OCI-LY1 (cell line): ENCODE data around the gene CFAP91.

Experiments
- H2AFZ ChIP-seq: fragments of 200-600 bp; sonication (generic), shearing (Covaris generic); 2 replicates; pipeline ENCODE4 v1.6.0; 2014; ENCODE audit warnings: antibody characterized with exemption, mild to moderate bottlenecking, low read length
- H3F3A ChIP-seq: fragments of 200-600 bp; sonication (generic), shearing (Covaris generic); 2 replicates; pipeline ENCODE4 v1.6.0; 2014; ENCODE audit warnings: mild to moderate bottlenecking, antibody characterized with exemption, low read length, moderate library complexity; ENCODE audit not compliant: insufficient read depth
- H3K27ac ChIP-seq: fragments of 200-600 bp; sonication (generic); 2 replicates; pipeline ENCODE4 v1.5.1; 2014; ENCODE audit warnings: low read length, mixed run types, mild to moderate bottlenecking, low read depth; ENCODE audit not compliant: poor library complexity, severe bottlenecking
- H3K27me3 ChIP-seq: fragments of 200-600 bp; sonication (generic); 2 replicates; pipeline ENCODE4 v1.6.0; 2014; ENCODE audit warnings: antibody characterized with exemption, mild to moderate bottlenecking, low read length, moderate library complexity; ENCODE audit not compliant: insufficient read depth
- H3K36me3 ChIP-seq: fragments of 200-600 bp; sonication (generic); 2 replicates; pipeline ENCODE4 v1.6.1; 2014; ENCODE audit warnings: mild to moderate bottlenecking, antibody characterized with exemption, low read length, moderate library complexity, mixed read lengths; ENCODE audit not compliant: insufficient read depth
- H3K4me1 ChIP-seq: fragments of 200-600 bp; sonication (generic); 2 replicates; pipeline ENCODE4 v1.5.1; 2014; ENCODE audit warnings: mild to moderate bottlenecking, low read length, moderate library complexity; ENCODE audit not compliant: insufficient read depth, severe bottlenecking
- H3K4me2 ChIP-seq: fragments of 200-600 bp; sonication (generic), shearing (Covaris generic); 2 replicates; pipeline ENCODE4 v1.6.1; 2014; ENCODE audit warnings: low read length
- H3K4me3 ChIP-seq: fragments of 200-600 bp; sonication (generic); 2 replicates; pipeline ENCODE4 v1.5.1; 2014; ENCODE audit warnings: low read length, low read depth, mild to moderate bottlenecking, mixed read lengths; ENCODE audit not compliant: poor library complexity, severe bottlenecking
- H3K79me2 ChIP-seq: fragments of 200-600 bp; shearing (Covaris generic); 2 replicates; pipeline ENCODE4 v1.6.1; 2016; ENCODE audit warnings: mixed run types, low read length, mixed read lengths; ENCODE audit not compliant: insufficient read depth
- H3K9ac ChIP-seq: fragments of 200-600 bp; sonication (generic), shearing (Covaris generic); 2 replicates; pipeline ENCODE4 v1.6.1; 2014; ENCODE audit warnings: mild to moderate bottlenecking, low read length, mixed read lengths
- H3K9me2 ChIP-seq: fragments of 200-600 bp; sonication (generic), shearing (Covaris generic); 2 replicates; pipeline ENCODE4 v1.6.1; 2014; ENCODE audit warnings: low read depth, mild to moderate bottlenecking, low read length, mixed read lengths
- H3K9me3 ChIP-seq: fragments of 200-600 bp; shearing (Covaris generic); 2 replicates; pipeline ENCODE4 v1.6.1; 2014; ENCODE audit warnings: low read length, mixed read lengths
- H4K20me1 ChIP-seq: fragments of 200-600 bp; sonication (generic), shearing (Covaris generic); 2 replicates; pipeline ENCODE4 v1.6.0; 2016; ENCODE audit warnings: mild to moderate bottlenecking, low read length; ENCODE audit not compliant: insufficient read depth
- EZH2 ChIP-seq: fragments of 200-600 bp; sonication (generic), shearing (Covaris generic); IDR thresholded peaks from 2 replicates; pipeline ENCODE4 v1.8.0; 2017; ENCODE audit warnings: borderline replicate concordance, mixed run types, mild to moderate bottlenecking, antibody characterized with exemption, low read length, moderate library complexity, mixed read lengths
- TF ChIP-seq, protein P1 (sequence below): fragments of 200-600 bp; sonication (generic), shearing (Covaris generic); IDR thresholded peaks from 2 replicates; pipeline ENCODE4 v1.5.1; 2017; ENCODE audit warnings: mild to moderate bottlenecking, antibody characterized with exemption, low read length, moderate library complexity, mixed read lengths

The CFAP91 gene

DNA sequence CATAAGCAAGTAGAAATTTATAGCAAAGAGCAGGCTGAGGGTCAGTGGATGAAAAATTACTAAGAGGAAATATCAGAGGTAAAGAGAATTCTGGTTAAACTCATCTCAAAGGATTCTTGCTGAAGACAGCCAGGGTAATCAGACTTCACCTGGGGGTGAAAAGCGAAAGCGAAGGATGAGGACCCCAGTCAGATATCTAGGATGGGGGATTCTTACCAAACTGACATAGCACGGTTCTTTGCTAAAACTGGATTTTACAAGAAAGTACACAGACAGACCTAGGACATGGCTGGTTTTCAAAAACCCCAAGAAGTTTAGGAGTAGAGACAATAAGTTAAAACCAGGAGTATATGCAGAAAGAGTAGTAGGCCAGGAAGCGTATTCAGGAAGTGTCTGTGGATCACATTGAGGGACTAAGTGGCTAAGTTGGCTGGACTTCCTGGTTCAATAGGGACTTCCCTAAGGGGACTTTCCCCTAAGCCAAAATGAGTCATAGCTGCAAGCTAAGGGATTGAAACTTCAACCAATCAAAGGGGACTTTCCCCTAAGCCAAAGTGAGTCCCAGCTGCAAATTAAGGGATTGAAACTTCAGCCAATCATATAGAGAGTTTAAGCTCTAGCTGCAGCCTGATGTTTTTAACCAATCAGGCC is 2.4 kb upstream of the CFAP91 start:
- H3K4me2 ChIP-seq = no peak overlapping the region
- H3K9me2 ChIP-seq = no peaks in the 10 kb centered on the region
- TF ChIP-seq EZH2 = no peak
- TF ChIP-seq, protein P1, sequence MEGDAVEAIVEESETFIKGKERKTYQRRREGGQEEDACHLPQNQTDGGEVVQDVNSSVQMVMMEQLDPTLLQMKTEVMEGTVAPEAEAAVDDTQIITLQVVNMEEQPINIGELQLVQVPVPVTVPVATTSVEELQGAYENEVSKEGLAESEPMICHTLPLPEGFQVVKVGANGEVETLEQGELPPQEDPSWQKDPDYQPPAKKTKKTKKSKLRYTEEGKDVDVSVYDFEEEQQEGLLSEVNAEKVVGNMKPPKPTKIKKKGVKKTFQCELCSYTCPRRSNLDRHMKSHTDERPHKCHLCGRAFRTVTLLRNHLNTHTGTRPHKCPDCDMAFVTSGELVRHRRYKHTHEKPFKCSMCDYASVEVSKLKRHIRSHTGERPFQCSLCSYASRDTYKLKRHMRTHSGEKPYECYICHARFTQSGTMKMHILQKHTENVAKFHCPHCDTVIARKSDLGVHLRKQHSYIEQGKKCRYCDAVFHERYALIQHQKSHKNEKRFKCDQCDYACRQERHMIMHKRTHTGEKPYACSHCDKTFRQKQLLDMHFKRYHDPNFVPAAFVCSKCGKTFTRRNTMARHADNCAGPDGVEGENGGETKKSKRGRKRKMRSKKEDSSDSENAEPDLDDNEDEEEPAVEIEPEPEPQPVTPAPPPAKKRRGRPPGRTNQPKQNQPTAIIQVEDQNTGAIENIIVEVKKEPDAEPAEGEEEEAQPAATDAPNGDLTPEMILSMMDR = no peak
- no peaks in the 10 kb centered on the region; the same call in 1 of the 2 replicates for H3K27me3 ChIP-seq
- H3K9ac ChIP-seq = no peak overlapping the region
- no peaks in the 10 kb centered on the region for H3K79me2 ChIP-seq
- no peak overlapping the region for H2AFZ ChIP-seq
- H3K4me1 ChIP-seq = peaks cover 12% of the 10 kb centered on the region
- H3K27ac ChIP-seq = no peak overlapping the region
- H3K4me3 ChIP-seq = no peak overlapping the region
- no peaks in the 10 kb centered on the region for H3K9me3 ChIP-seq
- H4K20me1 ChIP-seq = no peaks in the 10 kb centered on the region
- H3F3A ChIP-seq = no peaks in the 10 kb centered on the region
- no peaks in the 10 kb centered on the region for H3K36me3 ChIP-seq

DNA sequence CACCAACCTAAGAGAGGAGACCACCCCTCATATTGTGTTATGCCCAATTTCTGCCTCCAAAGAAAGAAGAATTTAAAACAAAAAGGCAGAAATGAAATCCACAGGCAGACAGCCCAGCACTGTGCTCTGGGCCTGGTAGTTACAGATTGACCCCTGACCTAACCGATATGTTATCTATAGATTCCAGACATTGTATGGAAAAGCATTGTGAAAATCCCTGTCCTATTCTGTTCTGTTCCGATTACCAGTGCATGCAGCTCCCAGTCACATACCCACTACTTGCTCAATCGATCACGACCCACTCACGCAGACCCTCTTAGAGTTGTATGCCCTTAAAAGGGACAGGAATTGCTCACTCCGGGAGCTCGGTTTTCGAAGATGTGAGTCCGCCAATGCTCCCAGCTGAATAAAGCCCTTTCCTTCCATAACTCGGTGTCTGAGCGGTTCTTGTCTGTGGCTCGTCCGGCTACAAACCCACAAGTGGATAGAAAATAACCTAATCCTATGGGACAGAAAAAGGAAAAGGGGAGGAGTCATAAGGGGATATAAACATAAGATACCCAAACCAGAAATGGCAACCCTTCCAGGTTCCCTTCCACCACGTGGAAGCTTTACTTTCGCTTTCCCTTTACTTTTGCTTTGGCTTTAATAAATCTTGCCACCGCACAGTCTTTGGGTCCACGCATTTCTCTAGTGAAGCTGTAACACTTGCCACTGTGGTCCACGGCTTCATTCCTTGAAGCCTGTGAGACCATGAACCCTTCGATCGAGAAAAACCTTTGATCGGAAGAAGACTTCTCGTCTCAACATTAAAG is 1.7 kb upstream of the CFAP91 start:
- Histone ChIP-seq H3K4me2 (no peak overlapping the region), H3K9me2 (no peaks in the 10 kb centered on the region), H3K4me1 (peaks cover 12% of the 10 kb centered on the region), H3K9me3 (no peaks in the 10 kb centered on the region), H3K27me3 (no peaks in the 10 kb centered on the region; the same call in 1 of the 2 replicates), H3K4me3 (no peak overlapping the region), H4K20me1 (no peaks in the 10 kb centered on the region), H3K79me2 (no peaks in the 10 kb centered on the region), H3F3A (no peaks in the 10 kb centered on the region), H3K36me3 (no peaks in the 10 kb centered on the region), H2AFZ (no peak overlapping the region), H3K9ac (no peak overlapping the region), H3K27ac (no peak overlapping the region)
- TF ChIP-seq, protein P1 = no peak
- TF ChIP-seq EZH2 = no peak

DNA sequence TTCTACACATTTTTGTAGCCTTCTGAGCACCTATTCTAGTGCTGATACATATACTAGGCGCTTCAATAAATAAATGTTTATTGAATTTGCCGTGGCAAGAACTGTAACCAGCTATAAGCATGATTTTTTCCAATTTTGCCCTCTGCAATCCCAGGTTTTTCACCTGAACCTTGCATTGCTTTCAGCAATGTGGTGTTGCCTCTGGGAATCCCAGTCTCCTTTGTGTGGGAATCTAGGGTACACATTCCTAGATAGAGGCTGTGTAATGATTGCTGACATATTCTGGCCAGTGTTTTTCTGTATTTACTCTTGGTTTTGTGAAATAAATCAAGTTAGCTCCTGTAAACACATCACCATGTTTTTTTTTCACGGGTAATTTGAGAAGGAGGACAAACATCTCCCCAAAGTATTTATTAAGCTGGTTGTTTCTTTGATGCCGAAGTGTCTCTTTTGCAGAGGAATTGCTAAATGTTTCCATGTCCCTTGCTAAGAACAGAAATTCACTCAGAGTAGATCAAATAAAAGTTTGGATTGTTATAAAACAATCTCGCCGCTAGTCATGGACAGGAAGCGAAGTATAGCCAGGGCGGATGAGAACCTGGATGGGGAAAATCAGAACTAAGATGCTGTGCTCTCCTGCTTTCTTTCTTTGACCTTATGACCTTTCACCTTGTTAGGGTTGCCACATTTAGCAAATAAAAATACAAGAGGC is 1.2 kb downstream of the CFAP91 start:
- H3K9me3 ChIP-seq = no peaks in the 10 kb centered on the region
- H3K9me2 ChIP-seq = no peaks in the 10 kb centered on the region
- H3K27ac ChIP-seq = no peak overlapping the region
- H3K4me1 ChIP-seq = peaks cover 12% of the 10 kb centered on the region
- no peak overlapping the region for H3K4me2 ChIP-seq
- no peaks in the 10 kb centered on the region for H3K79me2 ChIP-seq
- H3K9ac ChIP-seq = no peak overlapping the region
- no peak overlapping the region for H2AFZ ChIP-seq
- TF ChIP-seq EZH2 = no peak
- TF ChIP-seq, protein P1 = no peak
- H3K4me3 ChIP-seq = no peak overlapping the region
- H3F3A ChIP-seq = no peaks in the 10 kb centered on the region
- H3K27me3 ChIP-seq = no peaks in the 10 kb centered on the region; the same call in 1 of the 2 replicates
- no peaks in the 10 kb centered on the region for H4K20me1 ChIP-seq
- no peaks in the 10 kb centered on the region for H3K36me3 ChIP-seq
